Ectodermal cell (in vitro differentiated cells): ENCODE measurements around the gene CPA3.

ENCODE experiments used
- H3K27ac ChIP-seq: 2 replicates; pipeline ENCODE4 v1.7.0; 2013; ENCODE audit warnings: mild to moderate bottlenecking, low read depth, low read length; ENCODE audit not compliant: insufficient read depth, poor library complexity, severe bottlenecking
- H3K27me3 ChIP-seq: 2 replicates; pipeline ENCODE4 v1.7.0; 2013; ENCODE audit warnings: mild to moderate bottlenecking, low read length; ENCODE audit not compliant: insufficient read depth, control insufficient read depth, poor library complexity, severe bottlenecking
- H3K36me3 ChIP-seq: one replicate; pipeline ENCODE4 v1.7.0; 2013; ENCODE audit warnings: low read length; ENCODE audit not compliant: control insufficient read depth, insufficient read depth
- H3K4me1 ChIP-seq: one replicate; pipeline ENCODE4 v1.7.0; 2013; ENCODE audit warnings: low read length; ENCODE audit not compliant: control insufficient read depth, insufficient read depth
- H3K4me3 ChIP-seq: 2 replicates; pipeline ENCODE4 v1.7.0; 2013; ENCODE audit warnings: low read depth, low read length, control low read depth; ENCODE audit not compliant: insufficient read depth
- H3K9me3 ChIP-seq: 2 replicates; pipeline ENCODE4 v1.7.0; 2013; ENCODE audit warnings: mild to moderate bottlenecking, low read length, moderate library complexity; ENCODE audit not compliant: control insufficient read depth
- WGBS, 2 experiments: methylation state at CpG; one replicate each; pipeline ENCODE4 v1.1.7; 2013; ENCODE audit warnings: missing lambda C conversion rate in 2 of 2; 5-methylcytosine and 5-hydroxymethylcytosine counted together

Gene CPA3

DNA sequence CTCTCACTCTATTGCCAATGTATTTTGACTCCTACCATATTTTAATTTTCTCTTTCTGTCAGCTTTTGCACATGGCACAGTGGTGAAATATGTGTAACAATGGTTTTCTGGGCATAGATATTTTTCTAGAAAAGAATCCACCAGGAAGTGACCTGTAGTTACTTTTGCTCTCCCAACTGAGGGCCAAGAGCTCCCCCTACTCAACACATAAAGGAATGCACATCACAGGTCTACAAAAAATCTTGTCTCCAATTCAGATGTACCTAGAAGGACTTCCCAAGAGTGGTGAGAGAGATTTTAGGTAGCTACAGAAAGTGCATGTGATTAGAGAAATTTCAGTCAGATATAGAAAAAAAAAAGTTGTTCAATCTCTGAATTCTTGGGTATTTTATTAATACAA is 15.6 kb downstream of the CPA3 start:
- H3K4me3 ChIP-seq: no peak overlapping the region
- H3K27ac ChIP-seq: no peak overlapping the region
- H3K27me3 ChIP-seq: no peaks in the 10 kb centered on the region
- H3K4me1 ChIP-seq: no peaks in the 10 kb centered on the region
- no peaks in the 10 kb centered on the region for H3K36me3 ChIP-seq
- no peaks in the 10 kb centered on the region for H3K9me3 ChIP-seq

GRCh38 chr3:148881286-148881685 is 16.2 kb downstream of the CPA3 start:
- no peaks in the 10 kb centered on the region for H3K36me3 ChIP-seq
- H3K27ac ChIP-seq: no peak overlapping the region
- H3K9me3 ChIP-seq: no peaks in the 10 kb centered on the region
- H3K4me3 ChIP-seq: no peak overlapping the region
- no peaks in the 10 kb centered on the region for H3K4me1 ChIP-seq
- WGBS, 2 experiments: 87 to 94% methylated on average over 2 of the region's 2 CpGs
- H3K27me3 ChIP-seq: no peaks in the 10 kb centered on the region

GRCh38 chr3:148882288-148882687 is 17.2 kb downstream of the CPA3 start:
- WGBS, 2 experiments: 97 to 98% methylated on average over 3 to 4 of the region's 4 CpGs
- no peak overlapping the region for H3K27ac ChIP-seq
- no peaks in the 10 kb centered on the region for H3K9me3 ChIP-seq
- no peaks in the 10 kb centered on the region for H3K4me1 ChIP-seq
- H3K36me3 ChIP-seq: no peaks in the 10 kb centered on the region
- no peaks in the 10 kb centered on the region for H3K27me3 ChIP-seq
- H3K4me3 ChIP-seq: no peak overlapping the region

DNA sequence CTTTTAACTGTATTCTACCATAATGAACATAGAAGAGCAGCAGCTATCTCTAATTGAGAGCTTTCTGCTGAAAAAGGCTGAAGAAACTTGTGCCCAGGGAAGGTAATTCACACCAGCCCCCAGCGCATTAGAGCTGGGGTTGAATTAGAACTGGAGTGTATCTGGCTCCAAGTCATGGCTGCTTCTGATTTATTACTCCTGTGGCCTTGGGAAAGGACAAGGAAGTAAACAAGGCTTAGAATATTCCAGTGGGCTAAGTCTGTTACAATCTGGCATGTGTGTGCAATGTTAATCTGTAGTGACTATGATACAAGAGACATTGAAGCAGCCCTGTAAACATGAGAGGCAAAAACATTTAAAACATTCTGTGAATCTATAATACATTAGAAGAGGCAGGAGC is 18.1 kb downstream of the CPA3 start:
- no peaks in the 10 kb centered on the region for H3K36me3 ChIP-seq
- 94 to 100% methylated on average over 1 of the region's 1 CpG for WGBS, 2 experiments
- H3K27ac ChIP-seq: no peak overlapping the region

GRCh38 chr3:148884261-148884660 is 19.2 kb downstream of the CPA3 start:
- Histone ChIP-seq H3K27ac (no peak overlapping the region), H3K9me3 (no peaks in the 10 kb centered on the region), H3K36me3 (no peaks in the 10 kb centered on the region), H3K4me3 (no peak overlapping the region), H3K27me3 (no peaks in the 10 kb centered on the region), H3K4me1 (no peaks in the 10 kb centered on the region)

More for the DNA sequence above, 18.1 kb downstream of the CPA3 start:
- no peak overlapping the region for H3K4me3 ChIP-seq
- no peaks in the 10 kb centered on the region for H3K27me3 ChIP-seq
- H3K4me1 ChIP-seq: no peaks in the 10 kb centered on the region
- no peaks in the 10 kb centered on the region for H3K9me3 ChIP-seq

DNA sequence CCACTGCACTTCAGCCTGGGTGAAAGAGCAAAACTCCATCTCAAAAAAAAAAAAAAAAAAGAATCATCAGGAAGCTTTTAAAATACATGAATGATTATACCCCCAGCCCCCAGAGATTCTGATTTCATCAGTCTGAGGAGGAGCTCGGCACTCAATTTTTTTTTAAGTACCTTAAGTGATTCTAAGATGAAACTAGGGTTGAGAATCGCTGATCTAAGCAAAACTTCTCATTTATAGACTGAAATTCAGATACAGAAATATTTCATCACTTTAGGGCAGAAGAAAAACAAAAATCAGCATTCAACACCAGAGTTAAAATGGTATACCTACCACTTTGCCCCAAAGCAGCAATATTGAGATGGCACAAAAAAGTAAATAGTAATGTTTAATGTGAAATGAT is 24.7 kb downstream of the CPA3 start:
- Histone ChIP-seq H3K4me1 (no peaks in the 10 kb centered on the region), H3K27ac (no peak overlapping the region), H3K27me3 (no peaks in the 10 kb centered on the region), H3K9me3 (no peaks in the 10 kb centered on the region), H3K4me3 (no peak overlapping the region), H3K36me3 (no peaks in the 10 kb centered on the region)
- WGBS, 2 experiments: 100% methylated on average over 2 of the region's 2 CpGs; no CpG with 5 or more reads in 1 of the 2 experiments

- Histone ChIP-seq H3K27ac (no peak overlapping the region), H3K4me3 (no peak overlapping the region), H3K36me3 (no peaks in the 10 kb centered on the region), H3K4me1 (no peaks in the 10 kb centered on the region), H3K27me3 (no peaks in the 10 kb centered on the region), H3K9me3 (no peaks in the 10 kb centered on the region)
- 85 to 88% methylated on average over 3 of the region's 3 CpGs for WGBS, 2 experiments
Observed at GRCh38 chr3:148896062-148896461, 31.0 kb downstream of the CPA3 start.

- Histone ChIP-seq H3K36me3 (no peaks in the 10 kb centered on the region), H3K27me3 (no peaks in the 10 kb centered on the region), H3K27ac (no peak overlapping the region), H3K4me3 (no peak overlapping the region), H3K9me3 (no peaks in the 10 kb centered on the region), H3K4me1 (no peaks in the 10 kb centered on the region)
- WGBS, 2 experiments: 81 to 93% methylated on average over 3 of the region's 4 CpGs
Observed at GRCh38 chr3:148901987-148902791, 37.1 kb downstream of the CPA3 start.

GRCh38 chr3:148903022-148903442 is 37.9 kb downstream of the CPA3 start:
- Histone ChIP-seq H3K9me3 (no peaks in the 10 kb centered on the region), H3K36me3 (no peaks in the 10 kb centered on the region), H3K27me3 (no peaks in the 10 kb centered on the region), H3K27ac (no peak overlapping the region), H3K4me3 (no peak overlapping the region), H3K4me1 (no peaks in the 10 kb centered on the region)
- WGBS, 2 experiments: 86 to 94% methylated on average over 2 of the region's 2 CpGs

GRCh38 chr3:148903941-148904340 is 38.8 kb downstream of the CPA3 start:
- Histone ChIP-seq H3K36me3 (no peaks in the 10 kb centered on the region), H3K27me3 (no peaks in the 10 kb centered on the region), H3K9me3 (no peaks in the 10 kb centered on the region), H3K4me1 (no peaks in the 10 kb centered on the region), H3K4me3 (no peak overlapping the region), H3K27ac (no peak overlapping the region)

- no peaks in the 10 kb centered on the region for H3K27me3 ChIP-seq
- no peaks in the 10 kb centered on the region for H3K36me3 ChIP-seq
- 98 to 100% methylated on average over 1 to 2 of the region's 2 CpGs for WGBS, 2 experiments
- H3K27ac ChIP-seq: no peak overlapping the region
- H3K4me1 ChIP-seq: no peaks in the 10 kb centered on the region
- H3K9me3 ChIP-seq: no peaks in the 10 kb centered on the region
- H3K4me3 ChIP-seq: no peak overlapping the region
Observed at GRCh38 chr3:148906667-148907066, 41.6 kb downstream of the CPA3 start.
